Esophagus (tissue), 2 donors: ENCODE measurements around the gene PHACTR1. TPM values are rescaled to one million over a fixed set of nuclear protein-coding genes. Genes with fewer than 3 reads are reported as not detected.

Experiments
- H3K27ac ChIP-seq, 2 donors: one replicate each; pipeline ENCODE4 v1.5.1; 2013; ENCODE audit warnings: low read depth in 2 of 2, mild to moderate bottlenecking in 2 of 2, inconsistent platforms in 1 of 2, low read length in 1 of 2, moderate library complexity in 1 of 2
- H3K27me3 ChIP-seq, 2 donors: one replicate each; pipeline ENCODE4 v1.6.1; 2013; ENCODE audit warnings: low read length in 2 of 2, control low read depth in 1 of 2, mild to moderate bottlenecking in 1 of 2; ENCODE audit not compliant: insufficient read depth in 2 of 2, control insufficient read depth in 1 of 2
- H3K36me3 ChIP-seq, 2 donors: one replicate each; pipeline ENCODE4 v1.6.1; 2013; ENCODE audit warnings: low read length in 1 of 2; ENCODE audit not compliant: control insufficient read depth in 2 of 2, insufficient read depth in 2 of 2
- H3K4me1 ChIP-seq, 2 donors: one replicate each; pipeline ENCODE4 v1.6.1; 2013; ENCODE audit warnings: low read length in 1 of 2; ENCODE audit not compliant: control insufficient read depth in 2 of 2, insufficient read depth in 2 of 2
- H3K4me3 ChIP-seq, 2 donors: one replicate each; pipeline ENCODE4 v1.5.1; 2013; ENCODE audit warnings: low read length in 2 of 2, mild to moderate bottlenecking in 2 of 2, low read depth in 1 of 2, moderate library complexity in 1 of 2
- H3K9me3 ChIP-seq, 2 donors: one replicate each; pipeline ENCODE4 v1.6.1; 2013; ENCODE audit warnings: mild to moderate bottlenecking in 2 of 2, low read depth in 1 of 2, low read length in 1 of 2, moderate library complexity in 1 of 2; ENCODE audit not compliant: control insufficient read depth in 2 of 2, insufficient read depth in 1 of 2
- WGBS, 2 donors: extraction: QIAGEN DNeasy Blood & Tissue Kit; methylation state at CpG; one replicate each; pipeline ENCODE4 v1.1.7; 2013; 5-methylcytosine and 5-hydroxymethylcytosine counted together
- polyA plus RNA-seq, 2 donors: library from polyadenylated mRNA; stranded (reverse); fragments of 200-250 nt; gene quantifications; one replicate each; pipeline ENCODE4 v1.2.3, GENCODE V29; 2013
- donor health status: healthy with polysubstance abuse.
- donor health status: Bipolar disorder and iron deficiency.

The PHACTR1 gene
- polyA plus RNA-seq, 2 donors = 0.41 to 0.55 TPM

DNA sequence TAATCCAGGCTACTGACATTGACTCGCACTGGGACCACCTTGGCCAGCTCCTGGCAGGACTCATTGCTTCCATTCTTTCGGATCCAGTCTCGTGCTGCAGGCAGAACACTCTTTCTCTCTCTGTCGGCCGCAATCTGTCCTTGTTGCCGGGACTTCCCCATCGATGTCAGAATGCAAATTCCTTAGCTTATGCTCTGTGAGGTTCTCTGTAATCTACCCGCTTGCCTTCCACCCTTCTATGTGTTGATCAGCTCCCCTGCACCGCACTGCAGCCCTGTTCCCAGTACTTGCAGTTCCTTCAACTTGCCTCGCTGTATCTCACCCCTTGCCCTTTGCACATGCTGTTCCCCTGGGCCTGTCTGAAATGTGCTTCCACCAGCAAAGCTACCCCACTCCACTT lies 182.0 kb downstream of the PHACTR1 start:
- Histone ChIP-seq H3K9me3 (no peaks in the 10 kb centered on the region), H3K4me1 (no peaks in the 10 kb centered on the region), H3K27ac (no peak overlapping the region), H3K27me3 (peaks cover 0 to 3% of the 10 kb centered on the region in 2 donors), H3K4me3 (no peak overlapping the region), H3K36me3 (no peaks in the 10 kb centered on the region)
- 90 to 92% methylated on average over 10 of the region's 10 CpGs for WGBS, 2 donors

DNA sequence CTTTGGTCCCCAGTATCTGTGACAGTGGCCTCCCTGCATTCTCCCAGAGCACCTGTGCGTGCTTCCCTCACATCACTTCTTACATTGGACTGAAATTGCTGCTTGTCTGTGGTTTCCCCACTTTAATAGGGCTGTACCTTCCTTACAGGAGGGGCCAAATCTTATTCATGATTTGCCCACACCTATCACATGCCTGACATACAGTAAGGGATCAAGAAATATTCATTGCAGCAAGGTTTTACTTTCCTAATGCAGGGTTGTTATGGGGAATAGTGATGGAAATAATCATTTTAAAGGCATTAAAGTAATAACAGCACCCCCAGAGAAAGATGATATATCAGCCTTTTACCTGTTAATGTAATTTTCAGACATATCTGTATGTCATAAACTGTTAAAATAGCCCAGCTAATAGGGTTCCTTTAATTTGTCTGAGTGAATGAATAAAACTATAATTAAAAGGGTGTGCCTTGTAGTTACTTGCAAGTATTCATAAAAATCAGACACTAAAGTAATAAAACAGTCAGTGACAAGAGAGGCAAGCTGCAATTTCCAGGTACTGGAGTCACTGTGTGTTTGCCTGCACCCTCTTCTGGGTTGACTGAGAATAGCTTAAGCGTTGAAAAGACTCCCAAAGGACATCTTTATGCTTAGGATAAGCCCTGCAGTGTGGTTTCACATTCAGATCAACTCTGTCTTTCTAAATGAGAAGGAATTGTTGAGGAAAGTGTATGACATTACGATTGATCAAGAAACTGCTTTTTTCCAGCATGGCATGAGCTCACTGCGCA lies 182.7 kb downstream of the PHACTR1 start:
- H3K9me3 ChIP-seq = no peaks in the 10 kb centered on the region
- no peaks in the 10 kb centered on the region for H3K36me3 ChIP-seq
- no peak overlapping the region for H3K4me3 ChIP-seq
- H3K27ac ChIP-seq = no peak overlapping the region
- WGBS, 2 donors = 83 to 84% methylated on average over 4 of the region's 4 CpGs
- peaks cover 0 to 3% of the 10 kb centered on the region in 2 donors for H3K27me3 ChIP-seq
- no peaks in the 10 kb centered on the region for H3K4me1 ChIP-seq

DNA sequence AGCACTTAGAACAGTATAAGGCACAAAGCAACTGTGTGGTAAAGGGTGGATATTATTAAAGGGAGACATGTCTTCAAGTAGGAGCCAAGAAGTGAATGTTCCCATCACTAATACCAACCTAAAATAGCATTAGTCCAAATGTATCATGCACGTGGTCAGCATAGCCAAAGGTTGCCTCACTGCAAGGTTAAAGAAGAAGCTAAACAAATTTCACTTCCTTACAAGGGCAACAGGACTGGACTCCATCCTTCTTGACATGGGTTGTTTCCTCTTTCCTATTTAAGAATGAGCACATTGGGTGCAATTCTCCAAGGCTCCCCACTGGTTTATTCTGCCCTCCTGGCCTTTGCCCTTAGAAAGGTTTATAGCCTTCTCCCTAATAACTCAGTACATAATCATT lies 186.7 kb downstream of the PHACTR1 start:
- Histone ChIP-seq H3K4me3 (no peak overlapping the region), H3K27me3 (peaks cover 0 to 3% of the 10 kb centered on the region in 2 donors), H3K36me3 (no peaks in the 10 kb centered on the region), H3K4me1 (no peaks in the 10 kb centered on the region), H3K27ac (no peak overlapping the region), H3K9me3 (no peaks in the 10 kb centered on the region)
- 33 to 47% methylated on average over 1 of the region's 1 CpG for WGBS, 2 donors

DNA sequence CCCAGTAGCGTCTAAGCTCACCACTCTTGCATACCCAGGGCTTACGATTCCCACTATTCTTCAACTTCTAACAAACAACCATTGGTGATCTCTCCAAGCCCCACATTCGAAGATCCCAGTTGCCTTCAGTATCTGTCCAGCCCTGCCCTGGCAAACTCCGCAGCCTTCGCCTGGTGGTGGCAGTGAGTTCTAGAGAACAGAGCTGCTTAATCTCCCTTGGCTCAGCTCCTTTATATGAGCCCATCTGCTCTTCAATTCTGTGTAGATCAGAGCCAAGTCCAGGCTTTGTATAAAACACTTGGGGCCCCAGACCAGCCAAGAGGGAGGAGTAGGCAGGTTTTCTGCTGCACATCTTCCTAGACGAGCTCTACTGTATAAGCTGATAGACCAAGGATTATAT lies 193.3 kb downstream of the PHACTR1 start:
- no peak overlapping the region for H3K4me3 ChIP-seq
- H3K4me1 ChIP-seq = no peaks in the 10 kb centered on the region
- 48 to 60% methylated on average over 6 of the region's 6 CpGs for WGBS, 2 donors
- H3K27ac ChIP-seq = no peak overlapping the region
- H3K9me3 ChIP-seq = no peaks in the 10 kb centered on the region
- no peaks in the 10 kb centered on the region for H3K27me3 ChIP-seq
- H3K36me3 ChIP-seq = no peaks in the 10 kb centered on the region

DNA sequence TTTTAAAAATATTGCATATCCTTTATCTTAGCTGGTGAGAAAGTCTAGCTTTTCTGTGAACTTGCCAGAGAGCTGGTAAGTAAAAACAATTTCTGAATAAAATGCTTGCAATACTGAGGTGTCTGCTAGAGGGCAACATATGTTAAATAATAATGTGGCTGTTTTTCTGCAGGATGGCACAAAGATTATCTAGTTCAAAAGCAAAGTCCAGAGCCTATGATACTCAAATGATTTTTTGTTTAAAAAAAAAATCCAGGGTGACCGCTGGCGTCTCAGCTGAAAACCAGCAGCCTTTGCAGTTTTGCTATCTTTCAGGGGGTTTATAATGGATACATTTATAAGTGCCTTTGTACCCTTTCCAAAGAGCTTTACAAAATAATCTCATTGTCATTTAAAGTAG lies 194.9 kb downstream of the PHACTR1 start:
- Histone ChIP-seq H3K9me3 (no peaks in the 10 kb centered on the region), H3K4me3 (no peak overlapping the region), H3K27ac (no peak overlapping the region), H3K36me3 (no peaks in the 10 kb centered on the region), H3K4me1 (no peaks in the 10 kb centered on the region), H3K27me3 (no peaks in the 10 kb centered on the region)
- WGBS, 2 donors = 29 to 31% methylated on average over 2 of the region's 2 CpGs

DNA sequence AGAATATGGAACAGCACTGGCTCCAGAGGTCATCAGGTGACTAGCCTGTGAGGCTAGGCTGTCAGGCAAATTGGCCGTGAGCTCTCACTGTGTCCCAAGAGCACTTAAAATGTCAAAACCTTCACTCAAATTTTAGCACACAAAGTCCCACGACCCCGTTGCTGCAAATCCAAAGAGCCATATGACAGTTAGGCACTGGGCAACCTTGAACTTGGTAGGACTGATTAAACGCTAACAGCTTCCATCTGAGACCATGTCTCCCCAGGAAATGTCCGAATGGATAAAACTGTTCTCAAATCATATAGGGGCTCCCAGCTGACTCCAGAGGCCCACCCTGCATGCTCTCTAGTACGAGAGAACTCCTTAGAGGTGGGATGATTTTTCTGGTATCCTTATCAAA lies 196.6 kb downstream of the PHACTR1 start:
- Histone ChIP-seq H3K9me3 (no peaks in the 10 kb centered on the region), H3K4me3 (no peak overlapping the region), H3K27me3 (no peaks in the 10 kb centered on the region), H3K4me1 (no peaks in the 10 kb centered on the region), H3K27ac (no peak overlapping the region), H3K36me3 (no peaks in the 10 kb centered on the region)
- WGBS, 2 donors = 79 to 86% methylated on average over 6 of the region's 6 CpGs

DNA sequence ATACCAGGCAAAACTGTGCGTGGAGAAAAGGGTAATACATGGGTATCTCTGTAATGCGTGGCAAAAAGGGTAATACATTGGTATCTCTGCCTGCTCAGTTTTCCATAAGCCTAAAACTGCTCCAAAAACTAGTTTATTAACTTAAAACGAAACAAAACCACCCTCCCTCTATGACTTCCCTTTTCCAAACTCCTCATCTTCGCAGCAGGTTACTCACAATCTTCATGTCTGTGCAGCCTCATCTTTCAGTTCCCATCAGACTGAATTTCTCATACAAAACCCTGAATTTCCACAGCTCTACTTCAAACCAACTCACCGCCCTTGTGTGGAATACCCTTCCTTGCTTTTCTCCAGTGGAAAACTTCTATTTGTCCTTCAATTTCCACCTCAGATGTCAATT lies 199.4 kb downstream of the PHACTR1 start:
- Histone ChIP-seq H3K4me3 (no peak overlapping the region), H3K36me3 (no peaks in the 10 kb centered on the region), H3K27me3 (no peaks in the 10 kb centered on the region), H3K4me1 (no peaks in the 10 kb centered on the region), H3K27ac (no peak overlapping the region), H3K9me3 (no peaks in the 10 kb centered on the region)
- WGBS, 2 donors = 83 to 85% methylated on average over 5 of the region's 5 CpGs

DNA sequence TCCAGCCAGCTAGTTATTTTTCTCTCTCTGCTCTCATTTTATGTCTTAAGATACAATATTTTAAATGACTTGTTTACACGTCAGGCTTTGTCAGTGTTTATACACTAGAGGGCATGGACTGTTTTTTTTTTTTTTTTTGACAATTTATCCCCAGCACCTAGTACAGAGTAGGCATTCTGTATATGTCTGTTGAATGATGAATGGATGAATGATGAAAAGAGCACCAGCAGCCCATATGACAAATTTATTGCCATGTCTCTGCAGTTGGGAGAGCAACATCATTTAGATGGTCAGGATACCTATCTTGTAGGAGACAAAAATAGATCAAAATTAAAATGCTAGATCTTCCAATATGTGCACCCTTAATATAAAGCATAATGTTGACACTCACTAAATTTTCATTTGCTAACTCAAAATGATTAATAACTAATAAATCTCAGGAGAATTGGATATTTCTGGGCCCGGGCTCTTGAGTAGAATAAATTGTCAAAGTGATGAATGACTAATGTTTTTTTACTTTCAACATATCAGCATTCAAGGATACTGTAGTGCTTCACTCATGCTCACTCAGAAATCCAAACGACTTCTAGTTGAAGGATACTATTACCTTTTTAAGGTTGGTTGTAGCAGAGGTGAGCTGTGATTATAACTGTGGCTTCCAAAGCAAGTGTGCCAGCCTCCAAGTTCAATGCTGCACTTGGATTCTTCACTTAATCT lies 200.0 kb downstream of the PHACTR1 start:
- Histone ChIP-seq H3K9me3 (no peaks in the 10 kb centered on the region), H3K4me3 (no peak overlapping the region), H3K36me3 (no peaks in the 10 kb centered on the region), H3K27me3 (no peaks in the 10 kb centered on the region), H3K27ac (no peak overlapping the region), H3K4me1 (no peaks in the 10 kb centered on the region)
- WGBS, 2 donors = 63 to 71% methylated on average over 3 of the region's 3 CpGs

DNA sequence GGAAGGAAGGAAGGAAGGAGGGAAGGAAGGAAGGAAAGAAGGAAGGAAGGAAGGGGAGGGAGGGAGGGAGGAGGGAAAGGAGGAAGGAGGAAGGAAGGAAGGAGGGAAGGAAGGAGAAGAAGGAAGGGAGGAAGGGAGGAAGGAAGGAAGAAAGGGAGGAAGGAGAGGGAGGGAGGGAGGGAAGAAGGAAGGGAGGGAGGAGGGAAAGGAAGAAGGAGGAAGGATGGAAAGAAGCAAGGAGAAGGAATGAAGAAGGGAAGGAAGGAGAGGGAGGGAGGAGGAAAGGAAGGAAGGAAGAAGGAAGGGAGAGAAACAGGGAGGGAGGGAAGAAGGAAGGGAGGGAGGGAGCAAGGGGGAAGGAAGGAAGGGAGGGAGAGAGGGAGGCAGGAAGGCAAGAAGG lies 204.9 kb downstream of the PHACTR1 start:
- H3K36me3 ChIP-seq = no peaks in the 10 kb centered on the region
- no peaks in the 10 kb centered on the region for H3K27me3 ChIP-seq
- H3K9me3 ChIP-seq = no peaks in the 10 kb centered on the region
- H3K4me3 ChIP-seq = no peak overlapping the region
- no peaks in the 10 kb centered on the region for H3K4me1 ChIP-seq
- H3K27ac ChIP-seq = no peak overlapping the region
